Measurements from ENCODE around the gene CARD14. TPM values are rescaled to one million over a fixed set of nuclear protein-coding genes. Genes with fewer than 3 reads are reported as not detected.
A peak's percentile ranks its signal among the peaks of the same experiment; 100 is the strongest.

The CARD14 gene
- total and polyA plus RNA-seq, 2 of the 13 experiments (the other 11 are each of a cell fraction or from before 2014, with no cell fraction given), result 0.11 TPM; not detected in 1

DNA sequence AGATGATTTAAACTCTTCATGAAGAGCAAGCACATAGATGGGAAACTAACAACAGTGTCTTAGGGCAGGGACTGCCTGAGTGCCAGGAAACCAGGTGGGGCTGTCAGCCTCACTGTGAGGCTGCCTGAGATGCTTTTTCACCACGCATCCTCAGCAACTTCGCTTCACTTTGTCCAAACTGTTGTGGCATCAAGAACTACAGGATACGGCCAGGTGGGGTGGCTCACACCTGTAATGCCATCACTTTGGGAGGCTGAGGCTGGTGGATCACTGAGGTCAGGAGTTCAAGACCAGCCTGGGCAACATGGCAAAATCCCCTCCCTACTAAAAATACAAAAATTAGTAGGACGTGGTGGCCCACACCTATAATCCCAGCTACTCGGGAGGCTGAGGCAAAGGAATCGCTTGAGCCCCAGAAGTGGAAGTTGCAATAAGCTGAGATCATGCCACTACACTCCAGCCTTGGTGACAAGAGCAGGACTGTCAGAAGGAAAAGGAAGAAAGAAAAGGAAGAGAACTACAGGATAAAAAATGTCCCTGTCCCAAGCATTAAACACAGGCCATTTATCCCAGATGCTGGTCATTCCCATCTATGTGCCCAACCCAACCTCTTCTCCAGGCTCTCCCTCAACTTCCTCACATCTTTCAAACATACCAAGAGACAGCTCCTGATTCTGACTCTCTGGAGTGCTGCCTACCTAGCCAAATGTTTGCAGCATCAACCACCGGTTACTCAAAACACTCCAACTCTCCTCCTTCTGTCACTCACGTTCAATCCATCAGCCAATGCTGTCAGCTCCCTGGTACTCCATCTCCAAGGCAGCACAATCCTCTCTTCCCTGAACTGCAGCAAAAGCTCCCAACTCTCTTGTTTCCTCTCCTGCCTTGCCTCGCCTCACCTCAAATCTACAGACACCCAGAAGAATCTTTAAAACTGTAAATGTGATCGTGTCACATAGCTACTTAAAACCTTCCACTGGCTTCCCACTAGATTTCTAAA is 24.5 kb upstream of the CARD14 start:
- intact Hi-C loops (cut with micrococcal nuclease; ENCODE audit: unreplicated experiment), result loop anchor here (2.0 to 5.0 kb wide), 2 partner anchors 52 to 117 kb away; no protein-coding TSS in a partner anchor
- DNase-seq (ENCODE audit: low spot score), result no peak
- Histone ChIP-seq H3K9ac (ENCODE audit: insufficient read depth, low read depth, low read length) (peak overlapping the region; percentile 96), H3K27me3 (ENCODE audit: control insufficient read depth in 1 of 2, insufficient read depth in 2 of 2, low read length in 2 of 2) (no peaks in the 10 kb centered on the region; a peak in 1 of 5 replicates), H3K27ac (ENCODE audit: extremely low read length, insufficient read depth, low read length) (no peak overlapping the region), H3K4me1 (ENCODE audit: insufficient read depth, low read length) (peaks cover 39% of the 10 kb centered on the region), H3K4me2 (ENCODE audit: low read depth, low read length) (peak overlapping the region; percentile 94), H4K20me1 (ENCODE audit: insufficient read depth, low read length) (peaks cover 26% of the 10 kb centered on the region), H3K9me3 (ENCODE audit: low read length) (no peaks in the 10 kb centered on the region), H3K36me3 (replicated peaks in 1 of 2; ENCODE audit: control insufficient read depth in 1 of 2, insufficient read depth in 2 of 2, low read length in 2 of 2) (peaks cover 16 to 48% of the 10 kb centered on the region in 2 experiments), H3K4me3 (replicated peaks in 1 of 3; ENCODE audit: insufficient read depth in 1 of 3, low read depth in 2 of 3, low read length in 3 of 3) (peak overlapping the region; percentile 84 to 88 (median 85)), H2AFZ (ENCODE audit: low read length) (no peak overlapping the region), H3K79me2 (ENCODE audit: insufficient read depth, low read length) (peaks cover 47% of the 10 kb centered on the region)
- no peak for ATAC-seq
- in situ Hi-C loops (cut with HindIII; ENCODE audit: extremely low pct_ligation_motif_present, low pct_unique_long_range_greater_than_20kb), result loop anchor here (5.0 kb wide), 1 partner anchor 112 kb away; no protein-coding TSS in a partner anchor
- peak; percentile 63 for FAIRE-seq
- ChIA-PET CTCF (ENCODE audit: low intra/inter-chr PET ratio, low total read pairs) (no interaction called here), POLR2A (interaction anchor here (0.7 to 1.9 kb wide), 12 partner anchors 12 to 216 kb away, joined by 3 to 13 read pairs (median 4); partner anchors contain the start of genes GAA, SGSH and SLC26A11)
- WGBS (ENCODE audit: low lambda C conversion rate), result 46% methylated on average over 10 of the region's 10 CpGs
- BruUV-seq (replicated peaks), result TSS peak; percentile 61
- TF ChIP-seq TBP (CRISPR knock-in tag; IDR thresholded peaks at IDR 0.05) (no peak), ESRRA (CRISPR knock-in tag; IDR thresholded peaks at IDR 0.05; ENCODE audit: low read depth) (no peak), GABPB1 (CRISPR knock-in tag; IDR thresholded peaks at IDR 0.05) (no peak), ZNF83 (CRISPR knock-in tag; IDR thresholded peaks at IDR 0.05; ENCODE audit: borderline replicate concordance) (no peak), ZNF552 (CRISPR knock-in tag; IDR thresholded peaks at IDR 0.05; ENCODE audit: borderline replicate concordance) (no peak), POLR2A (IDR thresholded peaks at IDR 0.05; ENCODE audit: insufficient read depth in 1 of 2, low read depth in 2 of 2, low read length in 2 of 2) (no peak), MTA1 (CRISPR knock-in tag; IDR thresholded peaks at IDR 0.05; ENCODE audit: borderline replicate concordance) (no peak), ZNF446 (CRISPR knock-in tag; IDR thresholded peaks at IDR 0.05) (no peak), HOXA5 (CRISPR knock-in tag; IDR thresholded peaks at IDR 0.05) (no peak), MEF2D (CRISPR knock-in tag; IDR thresholded peaks at IDR 0.05) (no peak), PITX1 (CRISPR knock-in tag; IDR thresholded peaks at IDR 0.05) (peak; percentile 23; the same call in 1 of the 2 replicates), KMT2A (CRISPR knock-in tag; IDR thresholded peaks at IDR 0.05) (peak; percentile 38; the same call in 1 of the 2 replicates), HDAC2 (CRISPR knock-in tag; IDR thresholded peaks at IDR 0.05) (no peak), GZF1 (CRISPR knock-in tag; IDR thresholded peaks at IDR 0.05) (no peak)
- TF ChIP-seq, protein P1, sequence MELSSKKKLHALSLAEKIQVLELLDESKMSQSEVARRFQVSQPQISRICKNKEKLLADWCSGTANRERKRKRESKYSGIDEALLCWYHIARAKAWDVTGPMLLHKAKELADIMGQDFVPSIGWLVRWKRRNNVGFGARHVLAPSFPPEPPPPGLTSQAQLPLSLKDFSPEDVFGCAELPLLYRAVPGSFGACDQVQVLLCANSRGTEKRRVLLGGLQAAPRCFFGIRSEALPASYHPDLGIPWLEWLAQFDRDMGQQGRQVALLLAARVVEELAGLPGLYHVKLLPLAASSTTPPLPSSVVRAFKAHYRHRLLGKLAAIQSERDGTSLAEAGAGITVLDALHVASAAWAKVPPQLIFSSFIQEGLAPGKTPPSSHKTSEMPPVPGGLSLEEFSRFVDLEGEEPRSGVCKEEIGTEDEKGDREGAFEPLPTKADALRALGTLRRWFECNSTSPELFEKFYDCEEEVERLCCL (CRISPR knock-in tag; IDR thresholded peaks at IDR 0.05; ENCODE audit: borderline replicate concordance), result 0 out of 2 replicates have a peak, but pooled peaks have one; percentile 65
- TF ChIP-seq, protein P2, sequence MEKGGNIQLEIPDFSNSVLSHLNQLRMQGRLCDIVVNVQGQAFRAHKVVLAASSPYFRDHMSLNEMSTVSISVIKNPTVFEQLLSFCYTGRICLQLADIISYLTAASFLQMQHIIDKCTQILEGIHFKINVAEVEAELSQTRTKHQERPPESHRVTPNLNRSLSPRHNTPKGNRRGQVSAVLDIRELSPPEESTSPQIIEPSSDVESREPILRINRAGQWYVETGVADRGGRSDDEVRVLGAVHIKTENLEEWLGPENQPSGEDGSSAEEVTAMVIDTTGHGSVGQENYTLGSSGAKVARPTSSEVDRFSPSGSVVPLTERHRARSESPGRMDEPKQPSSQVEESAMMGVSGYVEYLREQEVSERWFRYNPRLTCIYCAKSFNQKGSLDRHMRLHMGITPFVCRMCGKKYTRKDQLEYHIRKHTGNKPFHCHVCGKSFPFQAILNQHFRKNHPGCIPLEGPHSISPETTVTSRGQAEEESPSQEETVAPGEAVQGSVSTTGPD (CRISPR knock-in tag; IDR thresholded peaks at IDR 0.05), result no peak
- TF ChIP-seq, protein P3, sequence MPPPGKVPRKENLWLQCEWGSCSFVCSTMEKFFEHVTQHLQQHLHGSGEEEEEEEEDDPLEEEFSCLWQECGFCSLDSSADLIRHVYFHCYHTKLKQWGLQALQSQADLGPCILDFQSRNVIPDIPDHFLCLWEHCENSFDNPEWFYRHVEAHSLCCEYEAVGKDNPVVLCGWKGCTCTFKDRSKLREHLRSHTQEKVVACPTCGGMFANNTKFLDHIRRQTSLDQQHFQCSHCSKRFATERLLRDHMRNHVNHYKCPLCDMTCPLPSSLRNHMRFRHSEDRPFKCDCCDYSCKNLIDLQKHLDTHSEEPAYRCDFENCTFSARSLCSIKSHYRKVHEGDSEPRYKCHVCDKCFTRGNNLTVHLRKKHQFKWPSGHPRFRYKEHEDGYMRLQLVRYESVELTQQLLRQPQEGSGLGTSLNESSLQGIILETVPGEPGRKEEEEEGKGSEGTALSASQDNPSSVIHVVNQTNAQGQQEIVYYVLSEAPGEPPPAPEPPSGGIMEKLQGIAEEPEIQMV (CRISPR knock-in tag; IDR thresholded peaks at IDR 0.05; ENCODE audit: low read depth), result no peak
